Stimulated activated CD8-positive, alpha-beta memory T cell treated with anti-CD3 and anti-CD28 coated beads, Interleukin-7, amount 100 ng/mL, for 48 hours (primary cell): ENCODE results near the gene CPT2.

Experiments
- DNase-seq, 2 donors: peaks; one replicate each; pipeline ENCODE4 v3.0.0-alpha.2; 2020; ENCODE audit warnings: low read depth in 1 of 2; ENCODE audit errors: extremely low read depth in 1 of 2

CPT2 gene

DNA sequence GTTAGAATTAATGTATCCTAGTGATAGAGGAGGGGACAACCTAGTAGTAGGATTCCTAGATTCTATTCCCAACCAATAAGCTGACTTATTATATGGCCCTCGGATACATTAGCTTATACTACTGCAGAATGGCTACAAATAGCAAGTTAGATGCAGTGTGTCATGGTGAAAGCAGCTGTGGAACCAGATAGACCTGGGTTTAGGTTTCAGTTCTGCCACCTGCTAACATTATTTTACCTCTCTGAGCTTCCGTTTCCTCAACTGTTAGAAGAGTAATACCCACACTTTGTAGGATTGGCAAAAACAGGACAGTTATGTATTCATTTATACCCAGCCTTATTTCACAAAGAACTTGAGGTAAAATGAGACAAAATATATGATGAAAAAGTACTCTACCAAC is 63.3 kb downstream of the CPT2 start:
- DNase-seq: no peak

DNA sequence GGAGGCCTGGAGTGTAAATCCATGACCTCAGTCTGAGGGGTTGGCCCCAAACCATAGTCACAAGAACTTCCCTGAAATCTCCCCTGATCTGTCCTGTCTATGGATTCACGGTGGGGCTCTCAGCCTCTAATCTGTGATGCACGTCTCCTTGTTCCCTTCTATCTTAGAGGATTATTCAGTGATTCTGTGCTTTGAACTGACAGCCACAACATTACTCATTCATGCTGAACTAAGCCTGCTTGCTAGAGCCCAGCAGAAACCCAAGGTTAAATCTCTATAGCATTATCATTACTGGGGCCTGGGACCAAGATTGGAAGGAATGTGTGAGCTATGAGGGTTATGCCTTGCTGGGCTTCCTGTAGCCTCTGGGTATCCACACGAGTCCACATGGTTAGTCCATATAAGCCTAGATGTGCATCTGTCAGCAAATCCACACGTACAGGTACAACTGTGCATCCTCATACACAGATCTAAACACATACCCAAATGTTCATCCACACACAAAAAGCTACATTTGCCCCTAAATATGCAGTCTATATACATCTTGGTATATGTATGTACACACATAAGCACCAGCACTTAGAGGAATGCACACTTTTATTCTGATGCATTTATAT is 64.1 kb downstream of the CPT2 start:
- DNase-seq: no peak

DNA sequence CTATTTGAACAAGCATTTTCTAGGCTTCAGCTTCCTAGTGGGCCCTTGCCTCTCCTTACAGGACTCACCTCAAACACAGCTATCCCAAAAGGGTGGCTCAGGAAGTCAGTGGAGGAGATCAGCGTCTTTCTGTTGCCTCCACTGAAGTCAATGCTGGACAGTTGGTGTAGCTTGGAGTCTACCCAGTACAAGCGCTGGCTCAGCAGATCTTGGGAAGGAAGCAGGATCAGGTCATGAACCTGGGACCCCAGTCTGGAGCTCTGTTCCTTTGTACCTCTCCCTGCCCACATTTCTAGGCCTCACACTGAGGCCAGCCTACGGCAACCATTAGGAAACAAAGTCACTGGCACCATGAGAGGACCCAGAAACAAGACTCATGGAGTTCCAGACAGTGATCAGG is 65.4 kb downstream of the CPT2 start:
- DNase-seq: no peak
